MM.1S (cell line): ENCODE results near the gene CRKL.

Source experiments
- EZH2phosphoT487 ChIP-seq: fragments of 300-600 bp; sonication (generic); IDR thresholded peaks from 2 replicates; pipeline ENCODE4 v1.6.1; 2018; ENCODE audit warnings: antibody characterized with exemption, low read length
- TF ChIP-seq, protein P1 (sequence below): fragments of 300-600 bp; sonication (generic); IDR thresholded peaks from 2 replicates; pipeline ENCODE4 v1.5.1; 2016; ENCODE audit warnings: antibody characterized with exemption, low read length, mixed read lengths

DNA sequence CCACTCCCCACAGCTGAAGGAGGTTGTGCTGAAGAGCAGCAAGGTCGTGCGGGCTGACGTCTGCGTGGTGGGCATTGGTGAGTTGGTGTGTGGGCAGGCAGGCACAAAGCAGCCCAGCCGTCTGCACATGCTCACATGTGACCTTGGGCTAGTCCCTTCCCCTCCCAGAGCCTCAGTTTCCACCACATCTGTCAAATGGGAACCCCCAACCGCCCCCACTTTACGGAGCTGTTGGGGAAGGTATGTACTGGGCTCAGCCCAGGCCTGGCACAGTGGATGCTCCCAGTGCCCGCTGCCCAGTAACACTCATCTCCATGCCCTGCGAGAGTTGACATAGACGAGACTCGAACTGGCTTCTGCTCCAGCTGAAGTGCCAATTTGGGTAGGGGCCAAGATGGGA is 59.8 kb downstream of the CRKL start:
- TF ChIP-seq, protein P1, sequence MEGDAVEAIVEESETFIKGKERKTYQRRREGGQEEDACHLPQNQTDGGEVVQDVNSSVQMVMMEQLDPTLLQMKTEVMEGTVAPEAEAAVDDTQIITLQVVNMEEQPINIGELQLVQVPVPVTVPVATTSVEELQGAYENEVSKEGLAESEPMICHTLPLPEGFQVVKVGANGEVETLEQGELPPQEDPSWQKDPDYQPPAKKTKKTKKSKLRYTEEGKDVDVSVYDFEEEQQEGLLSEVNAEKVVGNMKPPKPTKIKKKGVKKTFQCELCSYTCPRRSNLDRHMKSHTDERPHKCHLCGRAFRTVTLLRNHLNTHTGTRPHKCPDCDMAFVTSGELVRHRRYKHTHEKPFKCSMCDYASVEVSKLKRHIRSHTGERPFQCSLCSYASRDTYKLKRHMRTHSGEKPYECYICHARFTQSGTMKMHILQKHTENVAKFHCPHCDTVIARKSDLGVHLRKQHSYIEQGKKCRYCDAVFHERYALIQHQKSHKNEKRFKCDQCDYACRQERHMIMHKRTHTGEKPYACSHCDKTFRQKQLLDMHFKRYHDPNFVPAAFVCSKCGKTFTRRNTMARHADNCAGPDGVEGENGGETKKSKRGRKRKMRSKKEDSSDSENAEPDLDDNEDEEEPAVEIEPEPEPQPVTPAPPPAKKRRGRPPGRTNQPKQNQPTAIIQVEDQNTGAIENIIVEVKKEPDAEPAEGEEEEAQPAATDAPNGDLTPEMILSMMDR: no peak
- no peak for TF ChIP-seq EZH2phosphoT487
